Calu3 (cell line): ENCODE data around the gene CALML3. TPM values are rescaled to one million over a fixed set of nuclear protein-coding genes. Genes with fewer than 3 reads are reported as not detected.

Source experiments
- BruUV-seq: library from RNA; stranded (reverse); fragments of 400-500 nt; replicated peaks from 2 replicates; lab custom pipeline; 2021; lab: Mats Ljungman, UMichigan
- CTCF ChIA-PET: fragments of 300-600 bp; sonication (Branson Sonifier 250); formaldehyde crosslinking; loops from one replicate; lab custom pipeline; 2022; ENCODE audit warnings: antibody characterized with exemption; lab: Charles Lee
- DNase-seq: peaks from one replicate; pipeline ENCODE4 v3.0.0; 2022
- H3K27ac Mint-ChIP-seq: one replicate; pipeline ENCODE4 v1.8.0; 2022; ENCODE audit warnings: mixed read lengths; ENCODE audit not compliant: unreplicated experiment
- H3K27me3 Mint-ChIP-seq: one replicate; pipeline ENCODE4 v1.8.0; 2022; ENCODE audit warnings: mixed read lengths; ENCODE audit not compliant: unreplicated experiment
- H3K36me3 Mint-ChIP-seq: one replicate; pipeline ENCODE4 v1.8.0; 2022; ENCODE audit warnings: mild to moderate bottlenecking, moderate library complexity, mixed read lengths; ENCODE audit not compliant: insufficient read depth, unreplicated experiment
- H3K4me1 Mint-ChIP-seq: one replicate; pipeline ENCODE4 v1.8.0; 2022; ENCODE audit warnings: mild to moderate bottlenecking, low read depth, mixed read lengths; ENCODE audit not compliant: unreplicated experiment
- H3K4me3 Mint-ChIP-seq: one replicate; pipeline ENCODE4 v1.8.0; 2022; ENCODE audit warnings: mild to moderate bottlenecking, low read depth, moderate library complexity, mixed read lengths; ENCODE audit not compliant: unreplicated experiment
- H3K9me3 Mint-ChIP-seq: one replicate; pipeline ENCODE4 v1.8.0; 2022; ENCODE audit warnings: low read depth, mixed read lengths; ENCODE audit not compliant: unreplicated experiment
- CTCF ChIP-seq: fragments of 200-600 bp; IDR thresholded peaks from one replicate; pipeline ENCODE4 v1.8.0; 2022; ENCODE audit warnings: antibody characterized with exemption; ENCODE audit not compliant: unreplicated experiment
- intact Hi-C: fragments of 100-400 bp; cut with micrococcal nuclease; formaldehyde crosslinking; loops from one replicate; pipeline ENCODE4 v1.10.0; 2022; ENCODE audit not compliant: unreplicated experiment
- total RNA-seq: library from RNA; stranded (reverse); gene quantifications from 2 replicates; pipeline ENCODE4 v1.2.3, GENCODE V29; 2022

CALML3 gene
- total RNA-seq, 1 experiment from 2014 or later, result not detected

- H3K4me1 Mint-ChIP-seq, result peaks cover 9% of the 10 kb centered on the region
Measured at GRCh38 chr10:5490698-5491464, 33.9 kb upstream of the CALML3 start.

GRCh38 chr10:5491477-5491876 lies 33.3 kb upstream of the CALML3 start:
- DNase-seq, result no peak
- H3K9me3 Mint-ChIP-seq, result no peaks in the 10 kb centered on the region
- no peaks in the 10 kb centered on the region for H3K36me3 Mint-ChIP-seq
- BruUV-seq, result no TSS peak
- H3K27ac Mint-ChIP-seq, result no peak overlapping the region
- H3K4me3 Mint-ChIP-seq, result no peak overlapping the region
- H3K27me3 Mint-ChIP-seq, result no peaks in the 10 kb centered on the region
- CTCF ChIA-PET, result interaction anchor here (0.6 kb wide), 1 partner anchor 769 kb away, joined by 3 read pairs; no protein-coding TSS in a partner anchor
- TF ChIP-seq CTCF, result no peak
- intact Hi-C loops, result no loop called here
- peaks cover 9% of the 10 kb centered on the region for H3K4me1 Mint-ChIP-seq

More at GRCh38 chr10:5490698-5491464, 33.9 kb upstream of the CALML3 start:
- Mint-ChIP-seq H3K9me3 (no peaks in the 10 kb centered on the region), H3K4me3 (no peak overlapping the region), H3K27ac (no peak overlapping the region), H3K36me3 (no peaks in the 10 kb centered on the region), H3K27me3 (no peaks in the 10 kb centered on the region)
- BruUV-seq, result no TSS peak
- TF ChIP-seq CTCF, result no peak
- DNase-seq, result no peak
- intact Hi-C loops, result no loop called here
- CTCF ChIA-PET, result interaction anchor here (0.6 kb wide), 1 partner anchor 769 kb away, joined by 3 read pairs; no protein-coding TSS in a partner anchor

- Mint-ChIP-seq H3K9me3 (no peaks in the 10 kb centered on the region), H3K4me1 (peaks cover 9% of the 10 kb centered on the region), H3K27ac (no peak overlapping the region), H3K27me3 (no peaks in the 10 kb centered on the region), H3K4me3 (no peak overlapping the region), H3K36me3 (no peaks in the 10 kb centered on the region)
- no TSS peak for BruUV-seq
- DNase-seq, result no peak
- intact Hi-C loops, result no loop called here
- TF ChIP-seq CTCF, result no peak
- CTCF ChIA-PET, result no interaction called here
Measured at GRCh38 chr10:5492322-5492855, 32.4 kb upstream of the CALML3 start.

- Mint-ChIP-seq H3K9me3 (no peaks in the 10 kb centered on the region), H3K27ac (no peak overlapping the region), H3K4me1 (peaks cover 9% of the 10 kb centered on the region), H3K4me3 (no peak overlapping the region), H3K27me3 (no peaks in the 10 kb centered on the region), H3K36me3 (no peaks in the 10 kb centered on the region)
- no peak for DNase-seq
- intact Hi-C loops, result no loop called here
- CTCF ChIA-PET, result no interaction called here
- no peak for TF ChIP-seq CTCF
- BruUV-seq, result no TSS peak
Measured at GRCh38 chr10:5492929-5493576, 31.7 kb upstream of the CALML3 start.
